Thymus (tissue), 14 donors: ENCODE results near the gene DHRS11. TPM values are rescaled to one million over a fixed set of nuclear protein-coding genes. Genes with fewer than 3 reads are reported as not detected.

Source experiments
- DNase-seq, 9 donors: peaks; one replicate each; pipeline ENCODE4 v3.0.0-alpha.2; 2013; ENCODE audit warnings: low spot score in 9 of 9, low read depth in 6 of 9, missing footprints in 1 of 9
- H3K27ac ChIP-seq, 2 donors: one replicate each; pipeline ENCODE4 v1.5.1; 2013; ENCODE audit warnings: control low read depth in 1 of 2, low read depth in 1 of 2, low read length in 1 of 2, mild to moderate bottlenecking in 1 of 2, moderate library complexity in 1 of 2
- H3K27me3 ChIP-seq, 2 donors: one replicate each; pipeline ENCODE4 v1.5.1; 2013; ENCODE audit warnings: low read length in 1 of 2; ENCODE audit not compliant: control insufficient read depth in 2 of 2, insufficient read depth in 1 of 2
- H3K36me3 ChIP-seq, 2 donors: one replicate each; pipeline ENCODE4 v1.5.1; 2013; ENCODE audit warnings: low read length in 1 of 2, mild to moderate bottlenecking in 1 of 2, moderate library complexity in 1 of 2; ENCODE audit not compliant: control insufficient read depth in 2 of 2, insufficient read depth in 2 of 2
- H3K4me1 ChIP-seq, 2 donors: one replicate each; pipeline ENCODE4 v1.5.1; 2013; ENCODE audit warnings: low read length in 2 of 2; ENCODE audit not compliant: control insufficient read depth in 2 of 2, insufficient read depth in 2 of 2
- H3K4me3 ChIP-seq, 2 donors: one replicate each; pipeline ENCODE4 v1.5.1; 2013; ENCODE audit warnings: low read length in 2 of 2, control low read depth in 1 of 2, mild to moderate bottlenecking in 1 of 2
- H3K9me3 ChIP-seq, 2 donors: one replicate each; pipeline ENCODE4 v1.5.1; 2013; ENCODE audit warnings: low read length in 1 of 2, mild to moderate bottlenecking in 1 of 2; ENCODE audit not compliant: control insufficient read depth in 2 of 2, insufficient read depth in 1 of 2
- WGBS: extraction: QIAGEN DNeasy Blood & Tissue Kit; methylation state at CpG from one replicate; pipeline ENCODE4 v1.1.7; 2013; 5-methylcytosine and 5-hydroxymethylcytosine counted together
- long read RNA-seq, 10 donors: transcript quantifications; one replicate each; lab custom pipeline, GENCODE V29; 2026
- polyA plus RNA-seq: library from polyadenylated mRNA; stranded (reverse); fragments of 200-250 nt; gene quantifications from one replicate; pipeline ENCODE4 v1.2.3, GENCODE V29; 2013
- total RNA-seq: library from RNA; stranded (reverse); fragments of 120-200 nt; gene quantifications from one replicate; pipeline ENCODE4 v1.2.4, GENCODE V29; 2013
- donor health status: healthy.

The DHRS11 gene, protein sequence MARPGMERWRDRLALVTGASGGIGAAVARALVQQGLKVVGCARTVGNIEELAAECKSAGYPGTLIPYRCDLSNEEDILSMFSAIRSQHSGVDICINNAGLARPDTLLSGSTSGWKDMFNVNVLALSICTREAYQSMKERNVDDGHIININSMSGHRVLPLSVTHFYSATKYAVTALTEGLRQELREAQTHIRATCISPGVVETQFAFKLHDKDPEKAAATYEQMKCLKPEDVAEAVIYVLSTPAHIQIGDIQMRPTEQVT
- 3.0 TPM for total RNA-seq
- 5.1 TPM for polyA plus RNA-seq
- long read RNA-seq, donor 1 = 0 reads
- long read RNA-seq, donor 2 = 0 reads
- long read RNA-seq, donor 3, full-length matches to known transcripts = 5 of 5 reads
- long read RNA-seq, donor 3, partial matches to known transcripts = 0 of 5 reads
- long read RNA-seq, donor 3, other reads (novel, unspliced or antisense) = 0 of 5 reads
- long read RNA-seq, donor 4, full-length matches to known transcripts = 1 of 1 reads
- long read RNA-seq, donor 4, partial matches to known transcripts = 0 of 1 reads
- long read RNA-seq, donor 4, other reads (novel, unspliced or antisense) = 0 of 1 reads
- long read RNA-seq, donor 5, full-length matches to known transcripts = 5 of 5 reads
- long read RNA-seq, donor 5, partial matches to known transcripts = 0 of 5 reads
- long read RNA-seq, donor 5, other reads (novel, unspliced or antisense) = 0 of 5 reads
- long read RNA-seq, donor 6, full-length matches to known transcripts = 2 of 2 reads
- long read RNA-seq, donor 6, partial matches to known transcripts = 0 of 2 reads
- long read RNA-seq, donor 6, other reads (novel, unspliced or antisense) = 0 of 2 reads
- long read RNA-seq, donor 7, full-length matches to known transcripts = 2 of 2 reads
- long read RNA-seq, donor 7, partial matches to known transcripts = 0 of 2 reads
- long read RNA-seq, donor 7, other reads (novel, unspliced or antisense) = 0 of 2 reads
- long read RNA-seq, donor 8, full-length matches to known transcripts = 4 of 4 reads
- long read RNA-seq, donor 8, partial matches to known transcripts = 0 of 4 reads
- long read RNA-seq, donor 8, other reads (novel, unspliced or antisense) = 0 of 4 reads
- long read RNA-seq, donor 9, partial matches to known transcripts = 0 of 1 reads
- long read RNA-seq, donor 9, other reads (novel, unspliced or antisense) = 0 of 1 reads
- long read RNA-seq, donor 10, full-length matches to known transcripts = 2 of 2 reads
- long read RNA-seq, donor 10, partial matches to known transcripts = 0 of 2 reads
- long read RNA-seq, donor 10, other reads (novel, unspliced or antisense) = 0 of 2 reads

DNA sequence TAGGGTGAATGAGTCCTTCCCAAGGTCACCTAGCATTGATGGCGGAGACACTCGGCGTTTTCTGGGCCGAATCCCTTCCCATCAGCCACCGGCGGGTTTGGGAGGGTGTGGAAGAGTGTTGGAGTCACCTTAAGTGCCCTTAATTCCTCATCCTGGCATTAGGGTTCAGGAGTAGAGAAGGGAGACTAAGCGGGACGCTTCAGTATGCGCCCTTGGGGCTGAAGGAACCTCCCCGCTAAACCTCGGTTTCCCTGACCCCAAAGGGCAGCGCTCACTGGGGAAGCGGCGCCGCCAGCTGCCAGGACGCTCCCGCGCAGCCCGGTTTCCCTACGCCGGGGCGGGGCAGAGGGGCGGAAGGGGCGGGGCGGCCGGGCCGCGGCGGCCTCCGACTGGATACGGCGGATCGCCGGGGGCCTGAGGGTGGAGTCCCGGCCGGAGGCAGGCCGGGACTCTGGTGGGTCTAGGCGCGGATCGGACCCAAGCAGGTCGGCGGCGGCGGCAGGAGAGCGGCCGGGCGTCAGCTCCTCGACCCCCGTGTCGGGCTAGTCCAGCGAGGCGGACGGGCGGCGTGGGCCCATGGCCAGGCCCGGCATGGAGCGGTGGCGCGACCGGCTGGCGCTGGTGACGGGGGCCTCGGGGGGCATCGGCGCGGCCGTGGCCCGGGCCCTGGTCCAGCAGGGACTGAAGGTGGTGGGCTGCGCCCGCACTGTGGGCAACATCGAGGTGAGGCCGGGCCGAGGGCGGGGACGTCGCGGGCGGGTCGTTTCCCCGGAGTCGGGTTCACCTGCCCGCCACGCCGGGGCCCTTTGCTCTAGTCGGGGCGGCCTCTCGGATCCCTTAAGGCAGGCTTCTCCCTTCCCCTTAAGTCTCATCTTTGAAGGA lies at the start of gene DHRS11:
DHRS11 (plus strand) TSS at position 446 of the 882 bp plus-strand sequence; CDS start at position 577, 131 bp downstream.
- WGBS = 4% methylated on average over 87 of the region's 87 CpGs
- Histone ChIP-seq H3K27ac (peak within 1 kb of the TSS in 1 of 2 donors; percentile 31), H3K36me3 (peaks cover 12 to 32% of the 10 kb centered on the region in 2 donors), H3K27me3 (peaks cover 0 to 12% of the 10 kb centered on the region in 2 donors), H3K4me1 (peaks cover 4 to 16% of the 10 kb centered on the region in 2 donors), H3K4me3 (peak within 1 kb of the TSS; percentile 34 to 81), H3K9me3 (no peaks in the 10 kb centered on the region)
- peak in 7 of 9 donors; percentile 17 to 77 (median 51) for DNase-seq

DNA sequence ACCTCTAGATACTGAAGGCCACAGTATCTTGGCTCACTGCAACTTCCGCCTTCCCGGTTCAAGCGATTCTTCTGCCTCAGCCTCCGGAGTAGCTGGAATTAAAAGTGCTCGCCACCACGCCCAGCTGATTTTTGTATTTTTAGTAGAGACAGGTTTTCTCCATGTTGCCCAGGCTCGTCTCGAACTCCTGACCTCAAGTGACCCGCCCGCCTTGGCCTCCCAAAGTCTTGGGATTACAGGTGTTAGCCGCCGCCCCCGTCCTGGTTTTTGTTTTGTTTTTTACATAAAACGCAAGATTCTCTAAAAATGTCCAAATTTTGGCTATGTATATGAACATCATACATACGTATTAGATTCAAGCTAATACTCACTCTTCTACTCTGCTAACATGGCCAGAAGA lies 48.9 kb upstream of the DHRS11 start:
- H3K27ac ChIP-seq = no peak overlapping the region
- no peak overlapping the region for H3K4me3 ChIP-seq
- peaks cover 0 to 5% of the 10 kb centered on the region in 2 donors for H3K36me3 ChIP-seq
- H3K4me1 ChIP-seq = peaks cover 5 to 6% of the 10 kb centered on the region in 2 donors
- no peaks in the 10 kb centered on the region for H3K27me3 ChIP-seq
- DNase-seq = no peak
- WGBS = 99% methylated on average over 15 of the region's 15 CpGs
- no peaks in the 10 kb centered on the region for H3K9me3 ChIP-seq

DNA sequence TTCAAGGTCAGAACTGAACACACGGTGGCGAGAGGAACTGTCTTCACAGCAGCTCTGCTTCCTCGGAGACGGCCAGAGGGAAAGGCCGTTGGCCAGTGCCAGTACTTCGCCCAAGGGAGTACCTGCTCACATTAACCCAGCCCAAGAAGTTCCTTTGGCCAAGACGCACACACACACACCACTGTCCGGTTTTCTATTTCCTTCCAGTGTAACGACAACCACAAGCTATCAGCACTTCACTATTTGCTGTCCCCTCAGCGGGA lies 47.7 kb upstream of the DHRS11 start:
- peak in 3 of 9 donors; percentile 7 to 11 (median 7) for DNase-seq
- WGBS = 2% methylated on average over 10 of the region's 10 CpGs
- Histone ChIP-seq H3K4me1 (peaks cover 6% of the 10 kb centered on the region in 2 donors), H3K27me3 (no peaks in the 10 kb centered on the region), H3K36me3 (peaks cover 0 to 5% of the 10 kb centered on the region in 2 donors), H3K9me3 (no peaks in the 10 kb centered on the region), H3K4me3 (peak overlapping the region; percentile 89 to 97), H3K27ac (peak overlapping the region; percentile 99 to 100)

DNA sequence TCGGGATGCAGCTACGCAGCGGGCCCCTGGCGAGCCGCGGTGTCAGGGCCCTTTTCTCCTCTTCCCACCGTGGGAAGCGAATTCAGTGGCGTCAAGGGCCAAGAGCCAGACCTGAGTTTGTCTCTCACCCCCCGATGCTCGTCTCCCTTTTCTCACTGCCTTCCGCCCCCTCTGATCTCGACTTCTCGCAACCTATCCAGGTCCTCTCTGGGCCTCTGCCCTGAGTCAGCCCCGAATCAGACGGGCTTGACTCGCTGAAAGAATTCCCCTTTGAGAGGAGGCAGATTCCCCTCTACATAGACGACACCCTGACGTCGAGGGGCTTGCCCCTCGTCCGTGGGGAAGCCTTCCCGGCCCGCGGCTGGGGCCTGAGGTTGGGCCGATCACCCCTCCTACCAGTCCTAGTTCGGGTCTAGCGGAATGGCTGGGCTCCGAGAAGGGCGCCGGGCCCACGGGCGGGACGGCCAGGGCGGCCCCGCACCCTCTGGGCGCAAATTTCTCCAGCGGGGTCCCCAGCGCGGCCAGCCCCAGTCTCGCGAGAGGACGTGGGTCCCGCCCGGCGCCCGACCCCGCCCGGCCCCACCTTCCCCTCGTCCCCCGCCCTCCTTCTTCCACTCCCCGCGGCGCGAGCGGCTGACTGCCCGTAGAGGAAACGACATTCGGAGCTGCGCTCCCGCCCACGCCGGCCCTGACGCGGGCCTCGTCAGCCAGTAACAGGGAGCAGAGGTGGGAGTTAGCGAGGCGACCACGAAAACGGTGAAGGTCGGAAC lies 47.2 kb upstream of the DHRS11 start, which contains the start of gene GGNBP2:
GGNBP2 (plus strand) TSS at position 613 of the 770 bp plus-strand sequence. CDS start 806 bp downstream, outside the sequence.
- H3K4me3 ChIP-seq = peak within 1 kb of the TSS; percentile 89 to 97
- WGBS = under 1% methylated on average over 71 of the region's 71 CpGs
- peak; percentile 77 to 97 (median 89) for DNase-seq
- no peaks in the 10 kb centered on the region for H3K9me3 ChIP-seq
- no peaks in the 10 kb centered on the region for H3K27me3 ChIP-seq
- H3K27ac ChIP-seq = peak within 1 kb of the TSS; percentile 99 to 100
- peaks cover 0 to 5% of the 10 kb centered on the region in 2 donors for H3K36me3 ChIP-seq
- peaks cover 6% of the 10 kb centered on the region in 2 donors for H3K4me1 ChIP-seq

DNA sequence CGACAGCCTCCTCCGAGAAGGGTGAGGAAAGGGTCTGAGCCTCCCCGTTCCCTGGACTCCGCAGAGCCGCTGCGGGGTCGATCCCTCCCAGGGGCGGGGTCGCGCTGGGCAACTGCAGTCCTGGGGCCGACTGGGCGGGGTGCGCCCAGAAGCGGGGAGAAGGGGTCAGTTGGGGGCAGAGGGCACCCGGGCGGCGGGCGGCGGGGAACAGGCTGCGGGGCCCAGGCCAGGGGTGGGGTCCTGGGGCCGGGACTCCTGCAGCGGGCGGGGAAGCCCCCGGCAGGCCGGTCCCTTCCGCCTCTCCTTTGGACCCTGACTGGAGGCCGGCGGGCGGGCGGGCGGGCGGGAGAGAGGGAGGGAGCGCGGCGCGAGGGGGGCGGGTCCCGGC lies 46.6 kb upstream of the DHRS11 start:
- H3K9me3 ChIP-seq = no peaks in the 10 kb centered on the region
- H3K27me3 ChIP-seq = no peaks in the 10 kb centered on the region
- no peak for DNase-seq
- H3K36me3 ChIP-seq = peaks cover 0 to 5% of the 10 kb centered on the region in 2 donors
- WGBS = under 1% methylated on average over 37 of the region's 38 CpGs
- peak overlapping the region; percentile 89 to 97 for H3K4me3 ChIP-seq
- H3K4me1 ChIP-seq = peaks cover 6 to 10% of the 10 kb centered on the region in 2 donors
- peak overlapping the region; percentile 99 to 100 for H3K27ac ChIP-seq

DNA sequence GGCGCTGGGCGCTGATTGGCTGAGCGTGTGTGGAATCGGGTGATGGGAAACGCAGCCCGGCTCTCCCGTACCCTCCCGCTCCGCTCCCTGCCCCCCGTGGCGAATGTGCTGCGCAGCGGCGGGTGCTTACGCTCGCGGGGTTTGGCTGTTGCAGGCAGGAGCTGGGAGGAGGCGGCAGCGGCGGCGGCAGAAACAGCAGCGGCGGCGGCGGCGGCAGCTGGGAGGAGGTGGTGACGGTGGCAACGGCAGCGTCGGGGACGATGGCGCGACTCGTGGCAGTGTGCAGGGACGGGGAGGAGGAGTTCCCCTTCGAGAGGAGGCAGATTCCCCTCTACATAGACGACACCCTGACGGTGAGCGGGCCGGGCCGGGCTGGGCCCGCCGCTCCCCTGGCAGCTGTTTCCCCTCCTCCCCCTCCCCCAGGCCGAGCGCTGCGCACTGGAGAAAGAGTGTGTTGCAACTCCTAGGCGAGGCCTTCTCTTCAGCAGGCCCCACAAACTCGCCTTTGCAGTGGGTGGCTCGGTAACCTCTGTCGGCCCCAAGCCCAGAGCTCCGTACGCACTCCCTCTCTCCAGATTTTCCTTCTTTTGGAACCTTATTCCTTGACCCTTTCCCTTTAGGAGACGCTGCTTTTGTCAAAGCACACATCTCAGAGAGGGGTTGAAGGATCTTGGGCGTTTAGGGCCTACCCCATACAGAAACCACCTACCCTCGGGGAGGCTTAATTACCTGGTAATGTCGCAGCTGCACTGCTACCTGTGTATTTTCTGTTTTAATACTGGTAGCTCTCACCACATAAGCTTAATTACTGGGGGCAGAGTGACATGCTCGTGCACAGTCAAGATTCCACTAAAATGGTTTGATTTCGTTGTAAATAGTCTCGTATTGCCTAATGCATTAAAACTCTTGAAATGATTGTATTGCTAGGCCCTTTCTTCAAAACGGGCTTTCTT lies 45.9 kb upstream of the DHRS11 start:
- Histone ChIP-seq H3K9me3 (no peaks in the 10 kb centered on the region), H3K36me3 (peaks cover 0 to 5% of the 10 kb centered on the region in 2 donors), H3K27me3 (no peaks in the 10 kb centered on the region), H3K4me3 (peak overlapping the region; percentile 89 to 97), H3K4me1 (peaks cover 6 to 11% of the 10 kb centered on the region in 2 donors), H3K27ac (peak overlapping the region; percentile 83 to 96)
- WGBS = under 1% methylated on average over 60 of the region's 60 CpGs
- peak; percentile 84 to 98 (median 91) for DNase-seq
